ENCODE results near the gene NTRK3.
A peak's percentile ranks its signal among the peaks of the same experiment; 100 is the strongest.

The NTRK3 gene

DNA sequence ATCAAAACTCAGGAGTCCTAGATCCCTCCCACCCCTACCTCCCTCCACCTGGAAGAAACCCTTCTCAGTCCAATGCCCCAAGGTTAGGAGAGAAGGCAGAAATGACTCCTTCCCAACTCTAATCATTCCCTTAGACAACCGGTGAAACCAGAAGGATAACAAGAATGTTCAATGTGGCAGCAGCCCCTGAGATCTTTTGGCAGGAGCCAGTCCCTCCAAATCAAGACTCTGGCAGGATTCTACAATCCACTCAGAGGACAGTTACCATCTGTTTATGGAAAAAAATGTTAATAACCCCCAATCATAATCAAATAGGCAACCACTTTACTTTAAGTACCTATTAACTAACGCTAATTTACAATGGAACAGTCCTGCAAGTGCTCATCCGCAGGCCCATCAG, 136.5 kb downstream of the NTRK3 start:
- TF ChIP-seq CTCF (conservative IDR thresholded peaks at IDR 0.05; ENCODE audit: low read length) = no peak
- no peak overlapping the region for H3K4me3 ChIP-seq (ENCODE audit: low read length)
- DNase-seq (ENCODE audit: low read depth) = no peak

GRCh38 chr15:88118741-88119140, 137.8 kb downstream of the NTRK3 start:
- no peak for TF ChIP-seq CTCF (conservative IDR thresholded peaks at IDR 0.05; ENCODE audit: low read length)
- DNase-seq (ENCODE audit: low read depth) = no peak
- H3K4me3 ChIP-seq (ENCODE audit: low read length) = no peak overlapping the region

GRCh38 chr15:88118035-88118434, 138.5 kb downstream of the NTRK3 start:
- H3K4me3 ChIP-seq (ENCODE audit: low read length) = no peak overlapping the region
- TF ChIP-seq CTCF (conservative IDR thresholded peaks at IDR 0.05; ENCODE audit: low read length) = no peak
- DNase-seq (ENCODE audit: low read depth) = no peak

GRCh38 chr15:88115486-88116152, 140.9 kb downstream of the NTRK3 start:
- H3K4me3 ChIP-seq (ENCODE audit: low read length) = no peak overlapping the region
- no peak for DNase-seq (ENCODE audit: low read depth)
- no peak for TF ChIP-seq CTCF (conservative IDR thresholded peaks at IDR 0.05; ENCODE audit: low read length)

DNA sequence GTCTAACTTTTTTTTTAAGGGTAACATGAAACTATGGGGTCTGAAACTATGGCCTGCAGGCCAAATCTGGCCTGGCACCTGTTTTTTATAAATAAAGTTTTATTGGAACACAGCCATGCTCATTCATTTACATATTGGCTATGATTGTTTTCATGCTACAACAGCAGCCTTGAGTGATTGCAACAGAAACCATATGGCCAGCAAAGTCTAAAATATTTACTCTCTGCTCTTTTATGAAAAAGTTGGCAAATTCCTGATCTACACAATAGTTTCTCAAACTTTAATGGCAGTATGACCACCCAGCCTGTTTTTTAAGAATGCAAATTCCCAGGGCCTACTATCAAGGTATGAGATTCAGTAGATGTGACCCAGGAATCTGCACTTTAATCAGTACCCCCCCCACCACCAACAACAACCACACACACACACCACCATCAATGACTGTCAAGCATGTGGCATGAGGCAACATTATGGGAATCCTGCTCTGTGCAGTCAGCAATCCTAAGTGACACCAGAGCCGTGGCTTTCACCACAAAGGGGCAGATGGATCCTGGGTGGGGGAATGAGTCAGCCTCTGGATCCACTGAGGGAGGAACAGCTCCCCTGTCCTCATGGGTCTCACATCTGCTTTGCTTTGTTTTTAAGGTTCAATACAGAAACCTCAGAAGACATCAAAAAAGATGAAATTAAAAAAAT, 142.8 kb downstream of the NTRK3 start:
- DNase-seq (ENCODE audit: low read depth) = peak; percentile 90
- no peak for TF ChIP-seq CTCF (conservative IDR thresholded peaks at IDR 0.05; ENCODE audit: low read length)

DNA sequence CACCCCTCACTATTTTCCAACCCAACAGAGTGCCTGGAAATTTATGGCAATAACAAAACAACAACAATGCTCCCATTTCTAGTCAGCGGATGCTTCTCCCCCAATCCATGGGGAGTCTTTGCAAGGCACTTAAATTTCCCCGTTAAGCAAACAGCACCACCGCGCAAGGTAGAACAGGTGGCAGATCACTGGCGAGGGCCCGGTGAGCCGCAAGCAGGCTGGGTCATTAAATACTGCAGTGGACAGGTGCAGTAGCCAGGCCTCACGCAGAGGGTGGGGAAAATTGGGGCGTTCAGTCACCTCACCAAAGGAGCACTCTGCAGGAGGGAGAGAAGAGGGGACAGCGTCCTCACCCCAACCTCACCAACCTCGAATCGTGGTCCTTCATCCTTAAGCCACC, 147.5 kb downstream of the NTRK3 start:
- H3K4me3 ChIP-seq (ENCODE audit: low read length) = no peak overlapping the region
- no peak for TF ChIP-seq CTCF (conservative IDR thresholded peaks at IDR 0.05; ENCODE audit: low read length)
- DNase-seq (ENCODE audit: low read depth) = no peak

More for the DNA sequence above, 142.8 kb downstream of the NTRK3 start:
- H3K4me3 ChIP-seq (ENCODE audit: low read length) = no peak overlapping the region

DNA sequence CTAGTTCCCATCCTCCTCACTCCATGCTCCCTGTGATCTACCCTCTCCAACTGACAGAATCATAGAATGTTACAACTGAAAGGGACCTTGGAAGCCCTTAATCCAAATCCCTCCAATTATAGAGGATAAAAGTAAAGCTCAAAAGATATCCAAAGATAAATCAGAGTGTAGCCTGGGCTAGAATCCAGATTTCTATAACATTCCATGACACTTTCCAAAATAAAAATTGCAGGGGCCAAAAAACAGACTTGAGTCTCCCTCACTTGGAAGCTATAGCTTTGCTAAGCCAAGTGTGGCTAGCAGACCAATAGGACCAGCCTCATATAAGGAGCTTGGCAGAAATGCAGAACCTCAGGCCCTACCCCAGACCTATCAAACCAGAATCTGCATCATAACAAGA, 148.1 kb downstream of the NTRK3 start:
- DNase-seq (ENCODE audit: low read depth) = no peak
- no peak overlapping the region for H3K4me3 ChIP-seq (ENCODE audit: low read length)
- TF ChIP-seq CTCF (conservative IDR thresholded peaks at IDR 0.05; ENCODE audit: low read length) = no peak

Measured in AG10803 (cell line).